Erythroblast (primary cell): ENCODE measurements around the gene PRDM15.

Source experiments
- GATA1 ChIP-seq: IDR thresholded peaks from 2 replicates; pipeline ENCODE4 v1.6.1; 2011; ENCODE audit warnings: low read depth, mild to moderate bottlenecking, control low read depth, low read length, moderate library complexity
- POLR2A ChIP-seq: IDR thresholded peaks from 2 replicates; pipeline ENCODE4 v1.6.1; 2011; ENCODE audit warnings: mild to moderate bottlenecking, low read length

- no peak for TF ChIP-seq POLR2A
- TF ChIP-seq GATA1: no peak
These were observed 1.9 kb upstream of the PRDM15 start for GRCh38 chr21:41881051-41881450.
